ENCODE measurements around the gene DGKH.

The DGKH gene

GRCh38 chr13:42119875-42120274, 71.4 kb downstream of the DGKH start:
- Histone ChIP-seq H3K9ac (ENCODE audit: low read length) (no peak overlapping the region), H3K36me3 (replicated peaks; ENCODE audit: insufficient read depth, low read length) (no peaks in the 10 kb centered on the region), H3K27ac (ENCODE audit: low read length) (no peak overlapping the region), H3K27me3 (replicated peaks; ENCODE audit: insufficient read depth, low read length) (no peaks in the 10 kb centered on the region), H3K9me2 (replicated peaks; ENCODE audit: insufficient read depth, low read length) (no peaks in the 10 kb centered on the region), H4K20me1 (ENCODE audit: insufficient read depth, low read length) (no peaks in the 10 kb centered on the region), H3K9me3 (replicated peaks; ENCODE audit: insufficient read depth, low read length) (no peaks in the 10 kb centered on the region), H3K4me2 (ENCODE audit: low read depth, low read length) (no peak overlapping the region), H3K4me3 (ENCODE audit: low read length) (no peak overlapping the region), H3K4me1 (ENCODE audit: low read length) (no peaks in the 10 kb centered on the region), H3K79me2 (ENCODE audit: low read length) (no peaks in the 10 kb centered on the region), H2AFZ (ENCODE audit: low read length) (no peak overlapping the region), H3F3A (ENCODE audit: insufficient read depth, low read length) (no peaks in the 10 kb centered on the region)
- DNase-seq = no peak
- TF ChIP-seq EZH2phosphoT487 (IDR thresholded peaks at IDR 0.05; ENCODE audit: low read length) = no peak
- TF ChIP-seq CTCF (IDR thresholded peaks at IDR 0.05; ENCODE audit: low read length) = no peak
- no peak for TF ChIP-seq EZH2 (optimal IDR thresholded peaks at IDR 0.05; ENCODE audit: low read depth, low read length)

- H3K4me3 ChIP-seq (ENCODE audit: low read length) = no peak overlapping the region
Measured at GRCh38 chr13:42123600-42123999, 75.2 kb downstream of the DGKH start.

GRCh38 chr13:42125046-42125445, 76.6 kb downstream of the DGKH start:
- no peak for TF ChIP-seq EZH2phosphoT487 (IDR thresholded peaks at IDR 0.05; ENCODE audit: low read length)
- TF ChIP-seq EZH2 (optimal IDR thresholded peaks at IDR 0.05; ENCODE audit: low read depth, low read length) = no peak
- no peak for TF ChIP-seq CTCF (IDR thresholded peaks at IDR 0.05; ENCODE audit: low read length)
- H3K27ac ChIP-seq (ENCODE audit: low read length) = no peak overlapping the region
- no peak overlapping the region for H3K4me3 ChIP-seq (ENCODE audit: low read length)
- no peak for DNase-seq
- no peaks in the 10 kb centered on the region for H3K36me3 ChIP-seq (replicated peaks; ENCODE audit: insufficient read depth, low read length)
- no peaks in the 10 kb centered on the region for H3K9me2 ChIP-seq (replicated peaks; ENCODE audit: insufficient read depth, low read length)
- H3K4me1 ChIP-seq (ENCODE audit: low read length) = no peaks in the 10 kb centered on the region
- no peak overlapping the region for H3K4me2 ChIP-seq (ENCODE audit: low read depth, low read length)
- H3F3A ChIP-seq (ENCODE audit: insufficient read depth, low read length) = no peaks in the 10 kb centered on the region
- no peak overlapping the region for H3K9ac ChIP-seq (ENCODE audit: low read length)
- H3K27me3 ChIP-seq (replicated peaks; ENCODE audit: insufficient read depth, low read length) = no peaks in the 10 kb centered on the region
- no peaks in the 10 kb centered on the region for H3K79me2 ChIP-seq (ENCODE audit: low read length)
- no peaks in the 10 kb centered on the region for H3K9me3 ChIP-seq (replicated peaks; ENCODE audit: insufficient read depth, low read length)
- no peaks in the 10 kb centered on the region for H4K20me1 ChIP-seq (ENCODE audit: insufficient read depth, low read length)
- H2AFZ ChIP-seq (ENCODE audit: low read length) = no peak overlapping the region

More at GRCh38 chr13:42123600-42123999, 75.2 kb downstream of the DGKH start:
- no peaks in the 10 kb centered on the region for H3K9me3 ChIP-seq (replicated peaks; ENCODE audit: insufficient read depth, low read length)
- H3K36me3 ChIP-seq (replicated peaks; ENCODE audit: insufficient read depth, low read length) = no peaks in the 10 kb centered on the region
- no peaks in the 10 kb centered on the region for H4K20me1 ChIP-seq (ENCODE audit: insufficient read depth, low read length)
- no peak for DNase-seq
- H3K9me2 ChIP-seq (replicated peaks; ENCODE audit: insufficient read depth, low read length) = no peaks in the 10 kb centered on the region
- H3K9ac ChIP-seq (ENCODE audit: low read length) = no peak overlapping the region
- H2AFZ ChIP-seq (ENCODE audit: low read length) = no peak overlapping the region
- H3F3A ChIP-seq (ENCODE audit: insufficient read depth, low read length) = no peaks in the 10 kb centered on the region
- no peaks in the 10 kb centered on the region for H3K79me2 ChIP-seq (ENCODE audit: low read length)
- H3K4me1 ChIP-seq (ENCODE audit: low read length) = no peaks in the 10 kb centered on the region
- TF ChIP-seq EZH2phosphoT487 (IDR thresholded peaks at IDR 0.05; ENCODE audit: low read length) (no peak), EZH2 (optimal IDR thresholded peaks at IDR 0.05; ENCODE audit: low read depth, low read length) (no peak)
- H3K27me3 ChIP-seq (replicated peaks; ENCODE audit: insufficient read depth, low read length) = no peaks in the 10 kb centered on the region
- H3K27ac ChIP-seq (ENCODE audit: low read length) = no peak overlapping the region
- no peak overlapping the region for H3K4me2 ChIP-seq (ENCODE audit: low read depth, low read length)

GRCh38 chr13:42127047-42127446, 78.6 kb downstream of the DGKH start:
- Histone ChIP-seq H3F3A (ENCODE audit: insufficient read depth, low read length) (no peaks in the 10 kb centered on the region), H3K36me3 (replicated peaks; ENCODE audit: insufficient read depth, low read length) (no peaks in the 10 kb centered on the region), H3K27me3 (replicated peaks; ENCODE audit: insufficient read depth, low read length) (no peaks in the 10 kb centered on the region), H3K9me3 (replicated peaks; ENCODE audit: insufficient read depth, low read length) (no peaks in the 10 kb centered on the region), H3K9ac (ENCODE audit: low read length) (no peak overlapping the region), H2AFZ (ENCODE audit: low read length) (no peak overlapping the region), H3K79me2 (ENCODE audit: low read length) (no peaks in the 10 kb centered on the region), H3K27ac (ENCODE audit: low read length) (no peak overlapping the region), H3K4me1 (ENCODE audit: low read length) (no peaks in the 10 kb centered on the region), H3K9me2 (replicated peaks; ENCODE audit: insufficient read depth, low read length) (no peaks in the 10 kb centered on the region), H3K4me2 (ENCODE audit: low read depth, low read length) (no peak overlapping the region), H3K4me3 (ENCODE audit: low read length) (no peak overlapping the region), H4K20me1 (ENCODE audit: insufficient read depth, low read length) (no peaks in the 10 kb centered on the region)
- DNase-seq = no peak
- TF ChIP-seq EZH2phosphoT487 (IDR thresholded peaks at IDR 0.05; ENCODE audit: low read length) = no peak
- TF ChIP-seq EZH2 (optimal IDR thresholded peaks at IDR 0.05; ENCODE audit: low read depth, low read length) = no peak
- no peak for TF ChIP-seq CTCF (IDR thresholded peaks at IDR 0.05; ENCODE audit: low read length)
